GM12872 (cell line): ENCODE data around the gene GRK5.

Experiments used
- CTCF ChIP-seq: IDR thresholded peaks from 3 replicates; pipeline ENCODE4 v1.5.1; 2011; ENCODE audit warnings: low read depth, mild to moderate bottlenecking, low read length, moderate library complexity; ENCODE audit not compliant: insufficient read depth

GRK5 gene

GRCh38 chr10:119378737-119379067, 171.3 kb downstream of the GRK5 start:
- no peak for TF ChIP-seq CTCF

- TF ChIP-seq CTCF: no peak
These were observed 172.2 kb downstream of the GRK5 start for GRCh38 chr10:119379466-119380071.

- no peak for TF ChIP-seq CTCF
These were observed 175.9 kb downstream of the GRK5 start for GRCh38 chr10:119383174-119383856.

GRCh38 chr10:119384127-119384526, 176.8 kb downstream of the GRK5 start:
- TF ChIP-seq CTCF: no peak

GRCh38 chr10:119386666-119387065, 179.3 kb downstream of the GRK5 start:
- no peak for TF ChIP-seq CTCF

GRCh38 chr10:119388849-119389345, 181.5 kb downstream of the GRK5 start:
- no peak for TF ChIP-seq CTCF

- no peak for TF ChIP-seq CTCF
These were observed 184.3 kb downstream of the GRK5 start for GRCh38 chr10:119391440-119392251.
